HCT116 (cell line): ENCODE data around the gene NUP50. TPM values are rescaled to one million over a fixed set of nuclear protein-coding genes. Genes with fewer than 3 reads are reported as not detected.

Experiments used
- ATAC-seq: fragments of 200-7000 bp; cut with Tn5 transposase; 2 replicates; pipeline ENCODE4 v1.9.1; 2020; ENCODE audit warnings: mild to moderate bottlenecking, moderate library complexity
- BruUV-seq: library from RNA; stranded (reverse); fragments of 400-500 nt; replicated peaks from 2 replicates; lab custom pipeline; 2021; lab: Mats Ljungman, UMichigan
- CTCF ChIA-PET: fragments of 300-600 bp; sonication (Branson Sonifier 250); formaldehyde crosslinking; loops from one replicate; lab custom pipeline; 2021; ENCODE audit warnings: antibody characterized with exemption; lab: Charles Lee
- POLR2A ChIA-PET: fragments of 300-600, 350-600 bp; sonication (Branson Sonifier 250); formaldehyde crosslinking; loops from one replicate; lab custom pipeline; 2021; ENCODE audit warnings: antibody characterized with exemption; lab: Charles Lee
- RAD21 ChIA-PET, 2 experiments: fragments of 300-600 bp; sonication (Branson Sonifier 250); formaldehyde crosslinking; loops; one replicate each; lab custom pipeline; 2023; ENCODE audit warnings: low total read pairs in 2 of 2; ENCODE audit not compliant: uncharacterized antibody in 2 of 2, unreplicated experiment in 2 of 2, low non-redundant PET in 1 of 2; lab: Charles Lee
- DNase-seq: peaks from one replicate; pipeline ENCODE4 v3.0.0-alpha.2; 2010; ENCODE audit warnings: low read depth, low spot score
- H2AFZ ChIP-seq: fragments of 200-600 bp; shearing (Covaris generic), sonication (generic); 2 replicates; pipeline ENCODE4 v1.6.1; 2017; ENCODE audit warnings: low read depth, mixed run types, mixed read lengths, antibody characterized with exemption, low read length; ENCODE audit not compliant: poor library complexity, severe bottlenecking
- H3K27ac ChIP-seq: 2 replicates; pipeline ENCODE4 v1.5.1; 2012; ENCODE audit warnings: low read depth, low read length
- H3K27me3 ChIP-seq: fragments of 200-600 bp; sonication (generic); 2 replicates; pipeline ENCODE4 v1.6.1; 2016; ENCODE audit warnings: mixed run types, low read length, mixed read lengths; ENCODE audit not compliant: insufficient read depth
- H3K36me3 ChIP-seq, 2 experiments: fragments of 200-500 bp in 1 of 2; fragments of 200-600 bp in 1 of 2; sonication (Bioruptor generic) in 1 of 2; sonication (generic) in 1 of 2; 2 replicates each; pipeline versions ENCODE4 v1.5.1 to v1.6.1; 2014 to 2016; ENCODE audit warnings: low read length in 2 of 2, inconsistent platforms in 1 of 2, mixed read lengths in 1 of 2, mixed run types in 1 of 2; ENCODE audit not compliant: insufficient read depth in 2 of 2, control insufficient read depth in 1 of 2
- H3K4me1 ChIP-seq, 2 experiments: fragments of 200-600 bp in 1 of 2; sonication (generic) in 1 of 2; 2 replicates each; pipeline versions ENCODE4 v1.5.1 to v1.6.1; 2012 to 2017; ENCODE audit warnings: low read length in 2 of 2, inconsistent platforms in 1 of 2, mild to moderate bottlenecking in 1 of 2, mixed read lengths in 1 of 2, mixed run types in 1 of 2, moderate library complexity in 1 of 2; ENCODE audit not compliant: insufficient read depth in 2 of 2, control insufficient read depth in 1 of 2
- H3K4me2 ChIP-seq: fragments of 200-600 bp; sonication (generic); 2 replicates; pipeline ENCODE4 v1.6.1; 2017; ENCODE audit warnings: mixed run types, low read length, mixed read lengths
- H3K4me3 ChIP-seq, 2 experiments: fragments of 200-600 bp in 1 of 2; sonication (generic) in 1 of 2; replicated peaks in 1 of 2; 2 replicates each; pipeline ENCODE4 v1.5.1; 2011 to 2016; ENCODE audit warnings: low read length in 2 of 2, control low read depth in 1 of 2, low read depth in 1 of 2, mild to moderate bottlenecking in 1 of 2, mixed read lengths in 1 of 2, mixed run types in 1 of 2
- H3K79me2 ChIP-seq: fragments of 200-600 bp; sonication (generic); 2 replicates; pipeline ENCODE4 v1.6.1; 2017; ENCODE audit warnings: mild to moderate bottlenecking, mixed run types, low read length, moderate library complexity, mixed read lengths; ENCODE audit not compliant: insufficient read depth
- H3K9ac ChIP-seq: fragments of 200-600 bp; sonication (generic); 2 replicates; pipeline ENCODE4 v1.6.1; 2016; ENCODE audit warnings: low read length, mixed read lengths
- H3K9me2 ChIP-seq: fragments of 200-600 bp; sonication (generic), shearing (Covaris generic); 2 replicates; pipeline ENCODE4 v1.6.1; 2017; ENCODE audit warnings: mixed run types, mild to moderate bottlenecking, moderate library complexity; ENCODE audit not compliant: insufficient read depth
- H3K9me3 ChIP-seq, 2 experiments: fragments of 200-500 bp in 1 of 2; fragments of 200-600 bp in 1 of 2; sonication (Bioruptor generic) in 1 of 2; sonication (generic) in 1 of 2; 2 replicates each; pipeline ENCODE4 v1.6.1; 2014 to 2017; ENCODE audit warnings: low read length in 2 of 2, mixed read lengths in 2 of 2, inconsistent platforms in 1 of 2, low read depth in 1 of 2, mild to moderate bottlenecking in 1 of 2, mixed run types in 1 of 2, moderate library complexity in 1 of 2; ENCODE audit not compliant: control insufficient read depth in 1 of 2, insufficient read depth in 1 of 2
- H4K20me1 ChIP-seq: fragments of 200-600 bp; sonication (generic), shearing (Covaris generic); 2 replicates; pipeline ENCODE4 v1.6.1; 2017; ENCODE audit warnings: mixed run types, mild to moderate bottlenecking, moderate library complexity; ENCODE audit not compliant: insufficient read depth
- CEBPB ChIP-seq: IDR thresholded peaks from 2 replicates; pipeline ENCODE4 v1.6.1; 2012; ENCODE audit warnings: low read depth
- ELF1 ChIP-seq: IDR thresholded peaks from 2 replicates; pipeline ENCODE4 v1.6.1; 2012; ENCODE audit warnings: low read depth, borderline replicate concordance
- EZH2 ChIP-seq: fragments of 200-600 bp; sonication (generic); IDR thresholded peaks from 2 replicates; pipeline ENCODE4 v1.6.1; 2017; ENCODE audit warnings: antibody characterized with exemption, mixed run types
- EZH2phosphoT487 ChIP-seq: fragments of 200-600 bp; IDR thresholded peaks from 2 replicates; pipeline ENCODE4 v1.6.1; 2018; ENCODE audit warnings: antibody characterized with exemption, borderline replicate concordance
- JUND ChIP-seq: IDR thresholded peaks from 2 replicates; pipeline ENCODE4 v1.6.1; 2012
- POLR2A ChIP-seq: IDR thresholded peaks from 2 replicates; pipeline ENCODE4 v1.7.0; 2011; ENCODE audit warnings: borderline replicate concordance; ENCODE audit not compliant: insufficient read depth, insufficient read length; ENCODE audit errors: extremely low read depth
- POLR2AphosphoS5 ChIP-seq: IDR thresholded peaks from 2 replicates; pipeline ENCODE4 v1.6.1; 2011; ENCODE audit warnings: mild to moderate bottlenecking, low read depth, low read length, moderate library complexity
- RAD21 ChIP-seq: IDR thresholded peaks from 2 replicates; pipeline ENCODE4 v1.6.1; 2012; ENCODE audit warnings: low read depth, mild to moderate bottlenecking
- REST ChIP-seq: IDR thresholded peaks from 2 replicates; pipeline ENCODE4 v1.6.1; 2012; ENCODE audit warnings: low read depth
- SP1 ChIP-seq: IDR thresholded peaks from 2 replicates; pipeline ENCODE4 v1.6.1; 2012; ENCODE audit warnings: low read depth
- SRF ChIP-seq: IDR thresholded peaks from 2 replicates; pipeline ENCODE4 v1.6.1; 2012; ENCODE audit warnings: low read depth
- TCF7L2 ChIP-seq: IDR thresholded peaks from 2 replicates; pipeline ENCODE4 v1.7.0; 2011; ENCODE audit warnings: borderline replicate concordance, inconsistent platforms; ENCODE audit not compliant: insufficient read depth, insufficient read length; ENCODE audit errors: extremely low read depth
- YY1 ChIP-seq: IDR thresholded peaks from 2 replicates; pipeline ENCODE4 v1.6.1; 2011; ENCODE audit warnings: low read length, low read depth, moderate library complexity, mild to moderate bottlenecking; ENCODE audit not compliant: insufficient replicate concordance; ENCODE audit errors: extremely low read depth
- ZFX ChIP-seq: fragments of 450-650 bp; IDR thresholded peaks from 2 replicates; pipeline ENCODE4 v1.6.1; 2017
- ZNF274 ChIP-seq: fragments of 200-500 bp; sonication (Bioruptor generic); IDR thresholded peaks from 2 replicates; pipeline ENCODE4 v1.6.1; 2014; ENCODE audit warnings: mild to moderate bottlenecking, low read depth, low read length, inconsistent platforms
- intact Hi-C: fragments of 100-400 bp; cut with micrococcal nuclease; formaldehyde crosslinking; loops from 2 replicates; pipeline ENCODE4 v1.10.0; 2022
- total RNA-seq: library from RNA; stranded (reverse); gene quantifications from one replicate; pipeline ENCODE4 v1.2.1, GENCODE V29; 2021; ENCODE audit not compliant: unreplicated experiment
- TF ChIP-seq, protein P1 (sequence below), 3 experiments: fragments of 200-600 bp in 1 of 3; sonication (generic) in 1 of 3; IDR thresholded peaks in 2 of 3; conservative IDR thresholded peaks in 1 of 3; 2 replicates each; pipeline ENCODE4 v1.5.1; 2012 to 2017; ENCODE audit warnings: low read depth in 2 of 3, low read length in 2 of 3, antibody characterized with exemption in 1 of 3, borderline replicate concordance in 1 of 3, control low read depth in 1 of 3, mild to moderate bottlenecking in 1 of 3, mixed read lengths in 1 of 3, mixed run types in 1 of 3, moderate library complexity in 1 of 3; ENCODE audit not compliant: insufficient read depth in 1 of 3
- TF ChIP-seq, protein P2 (sequence below): IDR thresholded peaks from 2 replicates; pipeline ENCODE4 v1.6.1; 2012

Gene NUP50
- total RNA-seq, 1 experiment from 2014 or later: 102 TPM

GRCh38 chr22:45211848-45212247, 48.1 kb downstream of the NUP50 start:
- CTCF ChIA-PET: no interaction called here
- Histone ChIP-seq H3K4me3 (no peak overlapping the region), H3K4me1 (no peaks in the 10 kb centered on the region), H4K20me1 (no peaks in the 10 kb centered on the region), H3K79me2 (peaks cover 13% of the 10 kb centered on the region; the same call in 1 of the 2 replicates), H3K9ac (no peak overlapping the region), H3K36me3 (peaks cover 0 to 3% of the 10 kb centered on the region in 2 experiments; a peak in 1 of 4 replicates), H3K9me3 (no peaks in the 10 kb centered on the region), H3K4me2 (no peak overlapping the region)
- DNase-seq (no peak), ATAC-seq (no peak)
- intact Hi-C loops: no loop called here
- POLR2A ChIA-PET: no interaction called here
- TF ChIP-seq RAD21 (no peak), ZNF274 (no peak), ELF1 (no peak), JUND (no peak), POLR2A (no peak), ZFX (no peak), SRF (no peak), EZH2 (no peak), POLR2AphosphoS5 (no peak), SP1 (no peak), TCF7L2 (no peak), REST (no peak), CEBPB (no peak), YY1 (no peak), EZH2phosphoT487 (no peak)
- TF ChIP-seq, protein P1, sequence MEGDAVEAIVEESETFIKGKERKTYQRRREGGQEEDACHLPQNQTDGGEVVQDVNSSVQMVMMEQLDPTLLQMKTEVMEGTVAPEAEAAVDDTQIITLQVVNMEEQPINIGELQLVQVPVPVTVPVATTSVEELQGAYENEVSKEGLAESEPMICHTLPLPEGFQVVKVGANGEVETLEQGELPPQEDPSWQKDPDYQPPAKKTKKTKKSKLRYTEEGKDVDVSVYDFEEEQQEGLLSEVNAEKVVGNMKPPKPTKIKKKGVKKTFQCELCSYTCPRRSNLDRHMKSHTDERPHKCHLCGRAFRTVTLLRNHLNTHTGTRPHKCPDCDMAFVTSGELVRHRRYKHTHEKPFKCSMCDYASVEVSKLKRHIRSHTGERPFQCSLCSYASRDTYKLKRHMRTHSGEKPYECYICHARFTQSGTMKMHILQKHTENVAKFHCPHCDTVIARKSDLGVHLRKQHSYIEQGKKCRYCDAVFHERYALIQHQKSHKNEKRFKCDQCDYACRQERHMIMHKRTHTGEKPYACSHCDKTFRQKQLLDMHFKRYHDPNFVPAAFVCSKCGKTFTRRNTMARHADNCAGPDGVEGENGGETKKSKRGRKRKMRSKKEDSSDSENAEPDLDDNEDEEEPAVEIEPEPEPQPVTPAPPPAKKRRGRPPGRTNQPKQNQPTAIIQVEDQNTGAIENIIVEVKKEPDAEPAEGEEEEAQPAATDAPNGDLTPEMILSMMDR (IDR thresholded peaks at IDR 0.05 in 2 of 3, conservative IDR thresholded peaks at IDR 0.05 in 1 of 3; ENCODE audit: borderline replicate concordance in 1 of 3, insufficient read depth in 1 of 3, low read depth in 2 of 3, low read length in 2 of 3): no peak
- TF ChIP-seq, protein P2, sequence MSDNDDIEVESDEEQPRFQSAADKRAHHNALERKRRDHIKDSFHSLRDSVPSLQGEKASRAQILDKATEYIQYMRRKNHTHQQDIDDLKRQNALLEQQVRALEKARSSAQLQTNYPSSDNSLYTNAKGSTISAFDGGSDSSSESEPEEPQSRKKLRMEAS: no peak
- TF ChIP-seq, all 23 proteins: peak for 0
- RAD21 ChIA-PET: no interaction called here
- H3K27ac ChIP-seq: no peak overlapping the region
- H3K27me3 ChIP-seq: no peaks in the 10 kb centered on the region
- H3K9me2 ChIP-seq: no peaks in the 10 kb centered on the region
- no TSS peak for BruUV-seq
- H2AFZ ChIP-seq: no peak overlapping the region
